Nephron (organoid): Measurements from ENCODE around the gene ACSF3.

Source experiments
- H3K27ac Mint-ChIP-seq, 3 experiments: 2 replicates each; pipeline ENCODE4 v1.8.0; 2020; ENCODE audit warnings: mixed read lengths in 3 of 3, mild to moderate bottlenecking in 2 of 3, moderate library complexity in 1 of 3
- H3K27me3 Mint-ChIP-seq: 2 replicates; pipeline ENCODE4 v1.8.0; 2021; ENCODE audit warnings: low read depth, mild to moderate bottlenecking, moderate library complexity, mixed read lengths
- H3K36me3 Mint-ChIP-seq: 2 replicates; pipeline ENCODE4 v1.8.0; 2020; ENCODE audit warnings: low read depth, mixed read lengths
- H3K4me1 Mint-ChIP-seq: 2 replicates; pipeline ENCODE4 v1.8.0; 2020; ENCODE audit warnings: mixed read lengths
- H3K4me3 Mint-ChIP-seq, 3 experiments: 2 replicates each; pipeline ENCODE4 v1.8.0; 2020; ENCODE audit warnings: mild to moderate bottlenecking in 3 of 3, mixed read lengths in 3 of 3, moderate library complexity in 2 of 3
- H3K9me3 Mint-ChIP-seq: 2 replicates; pipeline ENCODE4 v1.8.0; 2020; ENCODE audit warnings: mixed read lengths
- CTCF ChIP-seq, 3 experiments: fragments of 200-600 bp; sonication (generic); IDR thresholded peaks; one replicate each; pipeline ENCODE4 v1.5.0; 2021; ENCODE audit warnings: antibody characterized with exemption in 3 of 3; ENCODE audit not compliant: unreplicated experiment in 3 of 3

ACSF3 gene

GRCh38 chr16:89102041-89102471 lies 8.4 kb downstream of the ACSF3 start:
- peaks cover 17% of the 10 kb centered on the region for H3K4me1 Mint-ChIP-seq
- H3K4me3 Mint-ChIP-seq = no peak overlapping the region

GRCh38 chr16:89102481-89103073 lies 8.9 kb downstream of the ACSF3 start:
- H3K27me3 Mint-ChIP-seq = no peaks in the 10 kb centered on the region
- peaks cover 25% of the 10 kb centered on the region for H3K36me3 Mint-ChIP-seq
- H3K4me1 Mint-ChIP-seq = peaks cover 12% of the 10 kb centered on the region
- H3K27ac Mint-ChIP-seq = peak overlapping the region in 2 of 3 experiments; percentile 16 to 73
- TF ChIP-seq CTCF (IDR thresholded peaks at IDR 0.05; ENCODE audit: unreplicated experiment in 3 of 3) = no peak
- no peaks in the 10 kb centered on the region for H3K9me3 Mint-ChIP-seq
- H3K4me3 Mint-ChIP-seq = no peak overlapping the region

More at GRCh38 chr16:89102041-89102471, 8.4 kb downstream of the ACSF3 start:
- Mint-ChIP-seq H3K27me3 (no peaks in the 10 kb centered on the region), H3K27ac (no peak overlapping the region), H3K36me3 (peaks cover 20% of the 10 kb centered on the region), H3K9me3 (no peaks in the 10 kb centered on the region)
- TF ChIP-seq CTCF (IDR thresholded peaks at IDR 0.05; ENCODE audit: unreplicated experiment in 3 of 3) = no peak

DNA sequence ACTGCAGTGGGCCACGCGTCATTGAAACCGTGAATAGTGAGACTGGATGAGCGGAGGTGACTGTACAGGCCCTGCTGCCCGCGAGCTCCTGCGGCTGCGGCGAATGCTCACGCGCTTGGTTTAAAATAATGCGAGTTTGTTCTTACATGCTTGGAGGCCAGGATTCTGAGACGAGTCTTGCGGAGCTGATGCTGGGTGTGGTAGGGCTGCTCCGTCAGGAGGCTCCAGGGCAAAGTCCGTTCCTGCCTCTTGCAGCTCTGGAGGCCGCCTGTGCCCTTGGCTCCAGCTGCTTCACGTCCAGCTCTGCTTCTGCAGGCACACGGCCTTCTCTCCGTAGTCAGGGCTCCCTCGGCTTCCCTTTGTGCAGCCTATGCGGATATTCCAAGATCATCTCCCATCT lies 9.5 kb downstream of the ACSF3 start:
- H3K4me3 Mint-ChIP-seq = no peak overlapping the region
- no peaks in the 10 kb centered on the region for H3K27me3 Mint-ChIP-seq
- no peak for TF ChIP-seq CTCF (IDR thresholded peaks at IDR 0.05; ENCODE audit: unreplicated experiment in 3 of 3)
- peaks cover 31% of the 10 kb centered on the region for H3K36me3 Mint-ChIP-seq
- no peaks in the 10 kb centered on the region for H3K9me3 Mint-ChIP-seq
- H3K27ac Mint-ChIP-seq = peak overlapping the region in 2 of 3 experiments; percentile 16 to 73
- peaks cover 6% of the 10 kb centered on the region for H3K4me1 Mint-ChIP-seq

- Mint-ChIP-seq H3K4me3 (no peak overlapping the region), H3K36me3 (peaks cover 37% of the 10 kb centered on the region), H3K4me1 (peaks cover under 1% of the 10 kb centered on the region), H3K9me3 (no peaks in the 10 kb centered on the region), H3K27ac (no peak overlapping the region), H3K27me3 (no peaks in the 10 kb centered on the region)
- no peak for TF ChIP-seq CTCF (IDR thresholded peaks at IDR 0.05; ENCODE audit: unreplicated experiment in 3 of 3)
These were observed 10.1 kb downstream of the ACSF3 start for GRCh38 chr16:89103781-89104180.

DNA sequence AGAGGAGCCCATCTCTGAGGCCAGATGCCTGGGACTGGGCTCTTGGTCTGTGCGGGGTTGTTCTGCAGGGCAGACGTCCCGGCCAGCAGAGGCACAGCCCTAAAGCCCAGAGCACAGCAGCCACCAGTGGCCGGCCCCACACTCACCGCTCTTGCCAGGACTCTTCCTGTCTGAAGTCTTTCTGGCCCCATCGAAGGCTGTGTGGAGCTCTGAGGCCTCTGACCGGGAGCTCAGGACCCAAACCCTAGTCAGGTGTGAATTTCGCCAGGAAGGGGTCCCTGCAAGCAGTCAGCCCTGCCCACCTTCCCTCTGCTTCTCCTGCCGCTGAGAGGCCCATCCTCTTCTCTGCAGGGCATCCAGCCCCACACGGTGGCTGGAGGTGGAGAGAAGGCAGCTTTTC lies 10.7 kb downstream of the ACSF3 start:
- peaks cover 37% of the 10 kb centered on the region for H3K36me3 Mint-ChIP-seq
- no peak overlapping the region for H3K27ac Mint-ChIP-seq
- no peaks in the 10 kb centered on the region for H3K27me3 Mint-ChIP-seq
- no peaks in the 10 kb centered on the region for H3K9me3 Mint-ChIP-seq
- no peak for TF ChIP-seq CTCF (IDR thresholded peaks at IDR 0.05; ENCODE audit: unreplicated experiment in 3 of 3)
- H3K4me3 Mint-ChIP-seq = no peak overlapping the region
- no peaks in the 10 kb centered on the region for H3K4me1 Mint-ChIP-seq

DNA sequence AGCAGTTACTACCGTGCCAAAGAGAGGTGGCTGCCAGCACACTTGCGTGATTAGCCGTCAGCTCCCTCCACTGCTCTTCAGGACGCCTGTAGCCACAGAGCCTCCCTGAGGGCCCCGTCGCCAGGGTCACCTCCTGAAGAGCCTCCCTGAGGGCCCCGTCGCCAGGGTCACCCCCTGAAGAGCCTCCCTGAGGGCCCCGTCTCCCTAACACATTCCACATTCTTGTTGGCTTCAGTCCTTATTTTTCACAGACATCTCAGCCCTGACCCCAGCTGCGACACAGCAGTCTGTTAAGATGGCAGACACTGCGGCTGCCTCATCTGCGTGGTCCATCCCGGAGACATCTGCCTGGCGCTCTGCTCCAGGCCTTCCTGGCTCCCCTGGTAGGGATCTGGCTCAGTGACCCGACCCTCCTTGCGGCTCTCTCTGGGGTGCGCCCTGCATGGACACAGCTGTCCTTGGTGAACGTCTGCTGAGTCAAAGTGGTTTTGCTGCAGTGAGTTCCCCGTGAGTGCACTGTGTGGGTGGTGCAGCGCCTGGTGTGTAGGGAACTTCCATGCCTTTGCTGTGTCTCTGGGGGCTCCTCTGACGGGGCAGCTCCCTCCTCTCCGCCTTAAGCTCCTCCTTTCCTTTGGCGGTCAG lies 11.4 kb downstream of the ACSF3 start:
- Mint-ChIP-seq H3K36me3 (peaks cover 32% of the 10 kb centered on the region), H3K9me3 (no peaks in the 10 kb centered on the region), H3K4me1 (no peaks in the 10 kb centered on the region), H3K4me3 (no peak overlapping the region), H3K27me3 (no peaks in the 10 kb centered on the region), H3K27ac (no peak overlapping the region)
- TF ChIP-seq CTCF (IDR thresholded peaks at IDR 0.05; ENCODE audit: unreplicated experiment in 3 of 3) = no peak
